ENCODE measurements around the gene ZMYM5. TPM values are rescaled to one million over a fixed set of nuclear protein-coding genes. Genes with fewer than 3 reads are reported as not detected.
"Not testable (repeated sequence)": the region's sequence is repeated elsewhere in the genome, so short reads cannot be mapped to it uniquely, and the experiment has no call there.

Gene ZMYM5
- total RNA-seq, 6 donors from 2014 or later = 6.5 to 23.0 (median 10.4) TPM

DNA sequence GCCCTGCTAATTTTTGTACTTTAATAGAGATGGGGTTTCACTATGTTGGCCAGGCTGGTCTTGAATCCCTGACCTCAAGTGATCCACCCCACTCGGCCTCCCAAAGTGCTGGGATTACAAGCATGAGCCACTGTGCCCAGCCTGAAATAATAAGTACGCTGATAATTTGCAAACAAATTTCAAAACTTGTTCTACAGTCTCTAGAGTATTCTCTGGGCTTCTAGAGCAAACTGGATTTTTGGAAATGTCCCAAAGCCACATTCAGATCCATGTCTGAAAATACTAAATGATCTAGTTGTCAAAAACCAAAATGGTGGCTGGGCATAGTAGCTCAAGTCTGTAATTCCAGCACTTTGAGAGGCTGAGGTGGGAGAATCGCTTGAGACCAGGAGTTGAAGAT lies 40.8 kb downstream of the ZMYM5 start:
- Histone ChIP-seq H3K9me3 (no peaks in the 10 kb centered on the region), H3K36me3 (peaks cover 0 to 56% (median 13%) of the 10 kb centered on the region in 4 donors), H3K4me1 (peaks cover 0 to 2% (median 0%) of the 10 kb centered on the region in 4 donors), H3K27me3 (no peaks in the 10 kb centered on the region), H3K27ac (no peak overlapping the region), H3K4me3 (no peak overlapping the region)
- TF ChIP-seq POLR2AphosphoS5 (IDR thresholded peaks at IDR 0.05) (no peak), EP300 (IDR thresholded peaks at IDR 0.05) (no peak), POLR2A (IDR thresholded peaks at IDR 0.05) (no peak)
- TF ChIP-seq, protein P1, sequence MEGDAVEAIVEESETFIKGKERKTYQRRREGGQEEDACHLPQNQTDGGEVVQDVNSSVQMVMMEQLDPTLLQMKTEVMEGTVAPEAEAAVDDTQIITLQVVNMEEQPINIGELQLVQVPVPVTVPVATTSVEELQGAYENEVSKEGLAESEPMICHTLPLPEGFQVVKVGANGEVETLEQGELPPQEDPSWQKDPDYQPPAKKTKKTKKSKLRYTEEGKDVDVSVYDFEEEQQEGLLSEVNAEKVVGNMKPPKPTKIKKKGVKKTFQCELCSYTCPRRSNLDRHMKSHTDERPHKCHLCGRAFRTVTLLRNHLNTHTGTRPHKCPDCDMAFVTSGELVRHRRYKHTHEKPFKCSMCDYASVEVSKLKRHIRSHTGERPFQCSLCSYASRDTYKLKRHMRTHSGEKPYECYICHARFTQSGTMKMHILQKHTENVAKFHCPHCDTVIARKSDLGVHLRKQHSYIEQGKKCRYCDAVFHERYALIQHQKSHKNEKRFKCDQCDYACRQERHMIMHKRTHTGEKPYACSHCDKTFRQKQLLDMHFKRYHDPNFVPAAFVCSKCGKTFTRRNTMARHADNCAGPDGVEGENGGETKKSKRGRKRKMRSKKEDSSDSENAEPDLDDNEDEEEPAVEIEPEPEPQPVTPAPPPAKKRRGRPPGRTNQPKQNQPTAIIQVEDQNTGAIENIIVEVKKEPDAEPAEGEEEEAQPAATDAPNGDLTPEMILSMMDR (IDR thresholded peaks at IDR 0.05) = no peak
- ATAC-seq (ENCODE audit: low FRiP score in 2 of 2) (no peak), DNase-seq (no peak)
- WGBS, 2 donors = 94 to 98% methylated on average over 3 of the region's 3 CpGs

DNA sequence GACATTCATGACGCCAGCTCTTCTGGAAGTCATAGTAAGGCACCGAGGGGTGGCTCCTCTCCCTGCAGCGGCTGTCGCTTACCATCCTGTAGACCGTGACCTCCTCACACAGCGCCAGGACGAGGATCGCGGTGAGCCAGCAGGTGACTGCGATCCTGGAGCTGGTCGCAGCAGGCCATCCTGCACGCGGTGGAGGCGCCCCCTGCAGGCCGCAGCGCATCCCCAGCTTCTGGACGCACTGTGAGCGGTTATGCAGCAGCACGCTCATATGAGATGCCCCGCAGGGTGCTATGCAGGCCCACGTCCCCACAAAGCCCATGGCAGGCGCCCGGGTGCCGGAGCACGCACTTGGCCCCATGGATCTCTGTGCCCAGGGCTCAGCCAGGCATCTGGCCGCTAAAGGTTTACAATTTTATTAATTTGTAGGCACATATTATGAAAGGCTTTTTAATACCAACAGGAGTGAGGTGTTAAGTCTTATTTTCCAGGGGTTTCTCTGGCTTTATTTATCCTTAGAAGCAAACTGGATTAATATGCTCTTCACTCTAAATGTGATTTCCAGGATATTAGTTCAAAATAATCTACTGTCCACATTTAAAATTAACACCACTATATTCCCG lies 45.1 kb downstream of the ZMYM5 start:
- no peak overlapping the region for H3K4me3 ChIP-seq
- peaks cover 0 to 23% (median 4%) of the 10 kb centered on the region in 4 donors for H3K36me3 ChIP-seq
- H3K4me1 ChIP-seq = peaks cover 0 to 3% (median 0%) of the 10 kb centered on the region in 4 donors
- 80 to 87% methylated on average over 10 to 20 of the region's 27 CpGs for WGBS, 2 donors
- ATAC-seq (ENCODE audit: low FRiP score in 2 of 2) = peak; percentile 77 to 92
- peak; percentile 86 to 96 for DNase-seq
- TF ChIP-seq POLR2AphosphoS5 (IDR thresholded peaks at IDR 0.05) (no peak), EP300 (IDR thresholded peaks at IDR 0.05) (no peak), POLR2A (IDR thresholded peaks at IDR 0.05) (no peak)
- TF ChIP-seq, protein P1 (IDR thresholded peaks at IDR 0.05) = peak; percentile 47 to 81 (median 67)
- H3K9me3 ChIP-seq = no peaks in the 10 kb centered on the region
- H3K27me3 ChIP-seq = no peaks in the 10 kb centered on the region
- no peak overlapping the region for H3K27ac ChIP-seq

DNA sequence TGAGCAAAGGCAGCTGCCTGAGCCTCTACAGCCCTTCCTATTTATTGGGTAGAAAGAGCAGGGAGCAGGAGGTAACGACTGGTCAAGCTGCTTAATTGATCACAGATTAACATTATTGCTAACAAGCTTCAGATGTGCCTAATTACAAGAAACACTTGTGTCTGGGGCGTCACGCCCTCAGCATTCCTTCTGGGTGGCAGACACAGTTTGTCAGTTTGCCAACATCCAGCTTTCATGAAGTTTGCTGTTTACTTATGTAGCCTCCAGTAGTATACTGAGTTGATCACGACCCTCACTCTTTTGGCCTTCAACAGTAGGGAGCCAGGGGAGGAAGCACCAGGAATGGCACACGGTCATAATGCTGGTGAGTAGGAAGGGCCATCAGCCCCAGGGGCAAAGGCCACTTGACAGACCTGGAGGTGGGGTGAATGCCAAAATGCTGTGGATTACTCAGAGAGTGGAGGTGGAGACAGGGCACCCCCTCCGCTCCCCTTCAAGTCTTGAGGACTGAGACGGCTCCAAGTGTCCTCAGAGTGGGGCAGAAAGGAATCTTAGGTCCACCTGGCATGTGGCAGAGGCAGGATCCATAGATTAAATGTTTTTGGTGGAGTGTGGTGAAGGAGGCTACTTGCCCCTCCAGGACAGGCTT lies 45.8 kb downstream of the ZMYM5 start:
- Histone ChIP-seq H3K4me1 (peaks cover 0 to 3% (median 0%) of the 10 kb centered on the region in 4 donors), H3K27ac (no peak overlapping the region), H3K9me3 (no peaks in the 10 kb centered on the region), H3K27me3 (no peaks in the 10 kb centered on the region), H3K36me3 (peaks cover 0 to 23% (median 4%) of the 10 kb centered on the region in 4 donors), H3K4me3 (no peak overlapping the region)
- ATAC-seq (ENCODE audit: low FRiP score in 2 of 2) (peak; percentile 31 to 34), DNase-seq (peak in 1 of 2 donors; percentile 26)
- WGBS, 2 donors = 79 to 81% methylated on average over 7 of the region's 7 CpGs
- TF ChIP-seq, protein P1 (IDR thresholded peaks at IDR 0.05) = no peak
- no peak for TF ChIP-seq POLR2AphosphoS5 (IDR thresholded peaks at IDR 0.05)
- no peak for TF ChIP-seq POLR2A (IDR thresholded peaks at IDR 0.05)
- TF ChIP-seq EP300 (IDR thresholded peaks at IDR 0.05) = no peak

DNA sequence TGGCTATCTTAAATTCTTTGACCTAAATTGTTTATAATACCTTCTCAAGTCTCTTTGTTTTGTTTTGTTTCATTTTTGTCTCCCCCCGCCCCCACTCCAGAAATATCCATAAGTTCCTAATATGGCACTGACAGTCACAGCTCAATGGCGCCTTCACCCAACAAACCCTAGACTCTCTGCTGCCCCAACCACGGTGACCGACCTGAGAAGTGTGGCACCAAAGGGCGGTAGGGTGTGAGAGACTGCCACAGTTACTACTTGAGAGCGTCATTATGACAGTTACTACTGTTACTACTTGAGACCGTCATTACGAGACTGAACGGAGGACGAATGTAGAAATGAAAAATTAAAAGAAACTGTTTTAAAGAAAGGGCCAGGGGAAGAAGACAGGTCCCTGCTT lies 46.3 kb downstream of the ZMYM5 start:
- H3K4me3 ChIP-seq = no peak overlapping the region
- H3K27ac ChIP-seq = no peak overlapping the region
- 86 to 88% methylated on average over 10 of the region's 10 CpGs for WGBS, 2 donors
- no peak for ATAC-seq (ENCODE audit: low FRiP score in 2 of 2)
- TF ChIP-seq POLR2AphosphoS5 (IDR thresholded peaks at IDR 0.05) (no peak), EP300 (IDR thresholded peaks at IDR 0.05) (no peak), POLR2A (IDR thresholded peaks at IDR 0.05) (no peak)
- TF ChIP-seq, protein P1 (IDR thresholded peaks at IDR 0.05) = no peak
- no peak for DNase-seq
- peaks cover 0 to 3% (median 0%) of the 10 kb centered on the region in 4 donors for H3K4me1 ChIP-seq
- H3K27me3 ChIP-seq = no peaks in the 10 kb centered on the region
- H3K9me3 ChIP-seq = no peaks in the 10 kb centered on the region
- H3K36me3 ChIP-seq = peaks cover 0 to 22% (median 4%) of the 10 kb centered on the region in 4 donors

DNA sequence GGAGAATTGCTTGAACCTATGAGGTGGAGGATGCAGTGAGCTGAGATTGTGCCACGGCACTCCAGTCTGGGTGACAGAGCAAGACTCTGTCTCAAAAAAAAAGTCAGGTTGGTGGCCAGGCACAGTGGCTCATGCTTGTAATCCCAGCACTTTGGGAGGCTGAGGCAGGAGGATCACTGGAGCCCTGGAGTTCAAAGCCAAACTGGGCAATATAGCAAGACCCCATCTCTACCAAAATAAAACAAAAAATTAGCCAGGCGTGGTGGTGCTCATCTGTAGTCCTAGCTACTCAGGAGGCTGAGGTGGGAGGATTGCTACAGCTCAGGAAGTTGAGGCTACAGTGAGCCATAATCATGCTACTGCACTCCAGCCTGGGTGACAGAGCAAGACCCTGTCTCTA lies 47.6 kb downstream of the ZMYM5 start:
- not testable (repeated sequence) for H3K4me3 ChIP-seq; H3K27me3 ChIP-seq; ATAC-seq (ENCODE audit: low FRiP score in 2 of 2); H3K4me1 ChIP-seq; H3K9me3 ChIP-seq; H3K27ac ChIP-seq; DNase-seq
- H3K36me3 ChIP-seq = peaks cover 0 to 15% (median 4%) of the 10 kb centered on the region in 4 donors
- 91 to 100% methylated on average over 2 of the region's 2 CpGs for WGBS, 2 donors
